ENCODE data around the gene TNS2. TPM values are rescaled to one million over a fixed set of nuclear protein-coding genes. Genes with fewer than 3 reads are reported as not detected.
"Not testable (repeated sequence)": the region's sequence is repeated elsewhere in the genome, so short reads cannot be mapped to it uniquely, and the experiment has no call there.

TNS2 gene
- total RNA-seq, 6 experiments from 2014 or later, result 50.5 to 139 (median 86.9) TPM

DNA sequence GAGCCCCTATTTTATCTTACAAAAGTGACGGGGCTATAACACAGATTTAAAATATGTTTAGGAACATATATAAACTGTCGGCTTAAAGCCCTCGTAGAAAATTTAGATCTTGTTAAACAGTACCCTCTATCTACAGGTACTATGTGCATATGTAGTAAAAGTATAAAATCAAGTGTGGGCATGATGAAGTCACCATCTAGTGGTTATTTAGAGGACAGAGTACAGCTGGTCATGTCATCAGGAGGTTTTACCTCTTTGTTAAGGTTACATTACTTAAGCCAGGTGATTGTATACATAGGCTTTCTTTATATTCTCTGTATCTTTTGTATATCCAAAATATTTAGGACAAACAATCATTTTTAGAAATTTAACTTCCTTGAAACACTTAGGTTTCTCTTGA lies 18.2 kb upstream of the TNS2 start:
- TF ChIP-seq, protein P1, sequence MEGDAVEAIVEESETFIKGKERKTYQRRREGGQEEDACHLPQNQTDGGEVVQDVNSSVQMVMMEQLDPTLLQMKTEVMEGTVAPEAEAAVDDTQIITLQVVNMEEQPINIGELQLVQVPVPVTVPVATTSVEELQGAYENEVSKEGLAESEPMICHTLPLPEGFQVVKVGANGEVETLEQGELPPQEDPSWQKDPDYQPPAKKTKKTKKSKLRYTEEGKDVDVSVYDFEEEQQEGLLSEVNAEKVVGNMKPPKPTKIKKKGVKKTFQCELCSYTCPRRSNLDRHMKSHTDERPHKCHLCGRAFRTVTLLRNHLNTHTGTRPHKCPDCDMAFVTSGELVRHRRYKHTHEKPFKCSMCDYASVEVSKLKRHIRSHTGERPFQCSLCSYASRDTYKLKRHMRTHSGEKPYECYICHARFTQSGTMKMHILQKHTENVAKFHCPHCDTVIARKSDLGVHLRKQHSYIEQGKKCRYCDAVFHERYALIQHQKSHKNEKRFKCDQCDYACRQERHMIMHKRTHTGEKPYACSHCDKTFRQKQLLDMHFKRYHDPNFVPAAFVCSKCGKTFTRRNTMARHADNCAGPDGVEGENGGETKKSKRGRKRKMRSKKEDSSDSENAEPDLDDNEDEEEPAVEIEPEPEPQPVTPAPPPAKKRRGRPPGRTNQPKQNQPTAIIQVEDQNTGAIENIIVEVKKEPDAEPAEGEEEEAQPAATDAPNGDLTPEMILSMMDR (IDR thresholded peaks at IDR 0.05), result peak in 3 of 4 donors; percentile 13 to 16 (median 15)
- TF ChIP-seq POLR2A (IDR thresholded peaks at IDR 0.05), result no peak
- peak in 2 of 4 donors; percentile 46 to 48 for ATAC-seq
- H3K4me3 ChIP-seq, result no peak overlapping the region
- DNase-seq, result no peak
- no peaks in the 10 kb centered on the region for H3K4me1 ChIP-seq
- H3K27me3 ChIP-seq, result no peaks in the 10 kb centered on the region
- 93% methylated on average over 3 of the region's 3 CpGs for WGBS (ENCODE audit: insufficient coverage, low coverage, low lambda C conversion rate, missing lambda C conversion rate)
- no peak overlapping the region for H3K27ac ChIP-seq
- intact Hi-C loops (cut with DNase I), result no loop called here
- no peaks in the 10 kb centered on the region for H3K9me3 ChIP-seq
- peaks cover 0 to 91% (median 61%) of the 10 kb centered on the region in 4 donors for H3K36me3 ChIP-seq

DNA sequence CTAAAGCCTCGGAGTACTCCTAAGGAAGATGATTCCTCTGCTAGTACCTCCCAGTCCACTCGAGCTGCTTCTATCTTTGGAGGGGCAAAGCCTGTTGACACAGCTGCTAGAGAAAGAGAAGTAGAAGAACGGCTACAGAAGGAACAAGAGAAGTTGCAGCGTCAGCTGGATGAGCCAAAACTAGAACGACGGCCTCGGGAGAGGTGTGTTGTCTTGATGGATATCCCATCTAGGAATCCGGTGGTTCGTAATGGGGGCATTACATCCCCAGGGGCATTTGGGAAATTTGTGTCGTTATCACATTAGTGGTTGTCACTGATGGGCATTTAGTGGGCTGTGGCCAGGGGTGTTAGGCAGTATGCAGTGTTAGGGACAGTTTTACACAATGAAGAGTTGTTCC lies 16.0 kb upstream of the TNS2 start:
- ATAC-seq; H3K27me3 ChIP-seq; H3K4me1 ChIP-seq; intact Hi-C loops (cut with DNase I); H3K9me3 ChIP-seq; DNase-seq; H3K27ac ChIP-seq; H3K4me3 ChIP-seq: not testable (repeated sequence)
- WGBS (ENCODE audit: insufficient coverage, low coverage, low lambda C conversion rate, missing lambda C conversion rate), result 54% methylated on average over 10 of the region's 10 CpGs
- peaks cover 9 to 93% (median 61%) of the 10 kb centered on the region in 4 donors for H3K36me3 ChIP-seq

DNA sequence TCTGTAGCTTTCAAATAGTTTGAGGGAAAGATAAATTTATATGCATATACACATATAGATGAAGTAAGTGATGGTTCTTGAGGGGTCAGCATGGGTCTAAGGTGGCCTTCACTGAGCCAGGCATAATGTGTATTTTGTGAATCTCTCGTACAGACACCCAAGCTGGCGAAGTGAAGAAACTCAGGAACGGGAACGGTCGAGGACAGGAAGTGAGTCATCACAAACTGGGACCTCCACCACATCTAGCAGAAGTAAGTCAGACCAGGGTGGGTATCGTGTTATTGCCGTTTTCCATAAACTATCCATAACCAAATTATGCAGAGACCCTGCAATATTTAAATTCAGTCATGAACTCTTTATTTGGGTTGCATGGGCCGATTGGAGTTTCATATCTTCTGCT lies 15.4 kb upstream of the TNS2 start:
- WGBS (ENCODE audit: insufficient coverage, low coverage, low lambda C conversion rate, missing lambda C conversion rate), result 69% methylated on average over 8 of the region's 8 CpGs
- ATAC-seq (no peak), DNase-seq (no peak)
- no peak overlapping the region for H3K27ac ChIP-seq
- no peaks in the 10 kb centered on the region for H3K27me3 ChIP-seq
- intact Hi-C loops (cut with DNase I), result no loop called here
- TF ChIP-seq, protein P1 (IDR thresholded peaks at IDR 0.05), result no peak
- H3K4me1 ChIP-seq, result peaks cover 0 to 4% (median 0%) of the 10 kb centered on the region in 4 donors
- H3K4me3 ChIP-seq, result no peak overlapping the region
- H3K36me3 ChIP-seq, result peaks cover 9 to 93% (median 63%) of the 10 kb centered on the region in 4 donors
- no peaks in the 10 kb centered on the region for H3K9me3 ChIP-seq

DNA sequence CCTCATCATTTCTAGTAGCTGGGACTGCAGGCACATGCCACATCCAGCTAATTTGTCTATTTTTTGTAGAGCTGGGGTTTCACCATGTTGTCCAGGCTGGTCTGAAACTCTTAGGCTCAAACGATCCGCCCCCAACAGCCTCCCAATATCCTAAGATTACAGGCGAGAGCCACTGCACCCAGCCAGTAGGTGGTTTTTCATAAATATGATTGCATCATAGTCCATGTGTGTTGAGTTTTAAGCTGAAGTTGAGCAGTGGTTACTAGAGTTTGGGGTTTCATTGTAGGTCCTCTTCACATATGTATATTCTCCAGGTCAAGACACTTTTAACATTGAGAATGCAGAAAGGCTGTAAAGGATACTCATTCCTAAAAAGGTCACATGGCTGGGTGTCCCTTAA lies 13.1 kb upstream of the TNS2 start:
- ATAC-seq (no peak), DNase-seq (no peak)
- intact Hi-C loops (cut with DNase I), result no loop called here
- peaks cover 9 to 87% (median 55%) of the 10 kb centered on the region in 4 donors for H3K36me3 ChIP-seq
- WGBS (ENCODE audit: insufficient coverage, low coverage, low lambda C conversion rate, missing lambda C conversion rate), result 87% methylated on average over 3 of the region's 3 CpGs
- no peaks in the 10 kb centered on the region for H3K9me3 ChIP-seq
- TF ChIP-seq, protein P1 (IDR thresholded peaks at IDR 0.05), result no peak
- TF ChIP-seq POLR2A (IDR thresholded peaks at IDR 0.05), result no peak
- H3K27ac ChIP-seq, result no peak overlapping the region
- no peak overlapping the region for H3K4me3 ChIP-seq
- peaks cover 0 to 4% (median 0%) of the 10 kb centered on the region in 4 donors for H3K4me1 ChIP-seq
- no peaks in the 10 kb centered on the region for H3K27me3 ChIP-seq

DNA sequence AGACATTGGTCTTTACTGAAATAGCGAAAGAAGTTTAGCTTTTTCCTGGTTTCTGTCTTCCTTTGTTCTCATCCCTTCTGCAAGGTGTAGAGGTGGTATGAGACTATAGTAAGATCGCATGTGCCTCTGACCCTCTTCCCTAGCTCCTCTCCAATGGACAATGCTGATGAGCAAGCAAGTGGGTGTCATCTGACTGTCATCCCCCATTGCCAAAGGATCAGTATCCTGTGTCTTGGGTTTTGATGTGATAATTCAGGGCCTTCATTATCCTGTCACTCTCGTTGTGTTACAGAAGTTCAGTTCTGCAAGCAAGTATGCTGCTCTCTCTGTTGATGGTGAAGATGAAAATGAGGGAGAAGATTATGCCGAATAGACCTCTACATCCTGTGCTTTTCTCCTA lies 10.0 kb upstream of the TNS2 start:
- Histone ChIP-seq H3K36me3 (peaks cover 9 to 62% (median 38%) of the 10 kb centered on the region in 4 donors), H3K27me3 (no peaks in the 10 kb centered on the region), H3K27ac (no peak overlapping the region), H3K4me1 (peaks cover 0 to 11% (median 0%) of the 10 kb centered on the region in 4 donors), H3K9me3 (no peaks in the 10 kb centered on the region), H3K4me3 (no peak overlapping the region)
- DNase-seq (no peak), ATAC-seq (no peak)
- 68% methylated on average over 3 of the region's 4 CpGs for WGBS (ENCODE audit: insufficient coverage, low coverage, low lambda C conversion rate, missing lambda C conversion rate)
- intact Hi-C loops (cut with DNase I), result no loop called here
- TF ChIP-seq, protein P1 (IDR thresholded peaks at IDR 0.05), result no peak
- no peak for TF ChIP-seq POLR2A (IDR thresholded peaks at IDR 0.05)

All from right lobe of liver (tissue), 6 donors.